C4-2B (cell line): ENCODE data around the gene EDN2.

Experiments used
- CTCF ChIP-seq: fragments of 450-650 bp; conservative IDR thresholded peaks from 2 replicates; pipeline ENCODE4 v1.5.1; 2017; ENCODE audit warnings: mild to moderate bottlenecking
- ZFX ChIP-seq: fragments of 450-650 bp; IDR thresholded peaks from 2 replicates; pipeline ENCODE4 v1.6.1; 2017

- TF ChIP-seq CTCF (no peak), ZFX (no peak)
Measured at GRCh38 chr1:41454406-41454805, 30.1 kb downstream of the EDN2 start.
